HL-60/S4 treated with phorbol 12-myristate 13-acetate at 8.2 ng/mL for 4 days and 3 days (cell line): ENCODE measurements around the gene PRKCE.

ENCODE experiments used
- in situ Hi-C: fragments of 300-500 bp; cut with MboI; formaldehyde crosslinking; loops from 2 replicates; pipeline ENCODE4 v1.15.0; 2022; ENCODE audit warnings: low sequenced_read_pairs

Gene PRKCE

GRCh38 chr2:45946023-45946422, 294.5 kb downstream of the PRKCE start:
- in situ Hi-C loops = no loop called here

- in situ Hi-C loops = no loop called here
These were observed 299.1 kb downstream of the PRKCE start for GRCh38 chr2:45950606-45951005.

- in situ Hi-C loops = no loop called here
These were observed 299.7 kb downstream of the PRKCE start for GRCh38 chr2:45951025-45951727.

GRCh38 chr2:45952591-45952990, 301.1 kb downstream of the PRKCE start:
- in situ Hi-C loops = no loop called here

GRCh38 chr2:45953376-45954027, 302.0 kb downstream of the PRKCE start:
- in situ Hi-C loops = no loop called here

- in situ Hi-C loops = no loop called here
These were observed 302.9 kb downstream of the PRKCE start for GRCh38 chr2:45954233-45954850.

- in situ Hi-C loops = no loop called here
These were observed 306.2 kb downstream of the PRKCE start for GRCh38 chr2:45957533-45958227.

- in situ Hi-C loops = no loop called here
These were observed 308.8 kb downstream of the PRKCE start for GRCh38 chr2:45960057-45960863.

- in situ Hi-C loops = no loop called here
These were observed 310.9 kb downstream of the PRKCE start for GRCh38 chr2:45962177-45962921.

- in situ Hi-C loops = no loop called here
These were observed 312.3 kb downstream of the PRKCE start for GRCh38 chr2:45963816-45964215.

GRCh38 chr2:45964223-45964841, 312.9 kb downstream of the PRKCE start:
- in situ Hi-C loops = no loop called here

GRCh38 chr2:45964906-45965305, 313.4 kb downstream of the PRKCE start:
- in situ Hi-C loops = no loop called here

- in situ Hi-C loops = no loop called here
These were observed 314.5 kb downstream of the PRKCE start for GRCh38 chr2:45965871-45966498.

- in situ Hi-C loops = no loop called here
These were observed 317.6 kb downstream of the PRKCE start for GRCh38 chr2:45968946-45969584.

GRCh38 chr2:45973426-45973825, 322.0 kb downstream of the PRKCE start:
- in situ Hi-C loops = no loop called here

GRCh38 chr2:45974056-45974455, 322.6 kb downstream of the PRKCE start:
- in situ Hi-C loops = no loop called here

GRCh38 chr2:45974762-45975408, 323.4 kb downstream of the PRKCE start:
- in situ Hi-C loops = no loop called here
